K562 (cell line): Measurements from ENCODE around the gene SGMS1. TPM values are rescaled to one million over a fixed set of nuclear protein-coding genes. Genes with fewer than 3 reads are reported as not detected.

Experiments
- ATAC-seq: fragments of 200-7000 bp; cut with Tn5 transposase; 3 replicates; pipeline ENCODE4 v1.9.1; 2020; ENCODE audit warnings: moderate library complexity
- BruUV-seq: library from RNA; stranded (reverse); fragments of 400-500 nt; replicated peaks from 2 replicates; lab custom pipeline; 2021; lab: Mats Ljungman, UMichigan
- CTCF ChIA-PET: fragments of 300-600 bp; formaldehyde crosslinking; extraction: SDS; loops from one replicate; lab custom pipeline; 2021; ENCODE audit warnings: low intra/inter-chr PET ratio; lab: Yijun Ruan, JAX
- POLR2A ChIA-PET: fragments of 300-600, 350-650 bp; sonication (Branson Sonifier 250); formaldehyde crosslinking; extraction: SDS; loops from one replicate; lab custom pipeline; 2021; ENCODE audit warnings: antibody characterized with exemption, inconsistent platforms; lab: Yijun Ruan, JAX
- DNase-seq, 4 experiments: peaks; one replicate each; pipeline versions ENCODE4 v3.0.0 to v3.0.0-alpha.2; 2011 to 2018; ENCODE audit warnings: low spot score in 3 of 4, mixed read lengths in 3 of 4; ENCODE audit errors: extremely low read depth in 1 of 4
- FAIRE-seq: peaks from 2 replicates; lab custom pipeline; 2011; peaks lifted over from hg19 to GRCh38; lab: Jason Lieb, UNC
- H2AFZ ChIP-seq: 2 replicates; pipeline ENCODE4 v1.6.0; 2011; ENCODE audit warnings: low read depth, low read length, control low read depth, inconsistent platforms
- H3K27ac ChIP-seq: fragments of 200-600 bp; 3 replicates; pipeline ENCODE4 v1.8.0; 2011; ENCODE audit warnings: low read depth, mild to moderate bottlenecking, control low read depth, inconsistent platforms, low read length, moderate library complexity, mixed read lengths; ENCODE audit errors: extremely low read depth
- H3K27me3 ChIP-seq, 2 experiments: fragments of 300-600 bp in 1 of 2; 2 replicates in 1 of 2; 3 replicates in 1 of 2; pipeline versions ENCODE4 v1.6.0 to v1.8.0; 2011; ENCODE audit warnings: inconsistent platforms in 2 of 2, low read length in 2 of 2, mild to moderate bottlenecking in 1 of 2, mixed read lengths in 1 of 2, moderate library complexity in 1 of 2; ENCODE audit not compliant: control insufficient read depth in 2 of 2, insufficient read depth in 2 of 2
- H3K36me3 ChIP-seq: fragments of 300-600 bp; 3 replicates; pipeline ENCODE4 v1.8.0; 2011; ENCODE audit warnings: mild to moderate bottlenecking, low read length, inconsistent platforms; ENCODE audit not compliant: control insufficient read depth, insufficient read depth
- H3K4me1 ChIP-seq, 2 experiments: fragments of 200-600 bp in 1 of 2; replicated peaks in 1 of 2; 2 replicates in 1 of 2; 3 replicates in 1 of 2; pipeline versions ENCODE4 v1.5.1 to v1.8.0; 2011; ENCODE audit warnings: inconsistent platforms in 2 of 2, low read length in 2 of 2, mild to moderate bottlenecking in 1 of 2, mixed read lengths in 1 of 2, moderate library complexity in 1 of 2; ENCODE audit not compliant: control insufficient read depth in 2 of 2, insufficient read depth in 2 of 2
- H3K4me2 ChIP-seq: 2 replicates; pipeline ENCODE4 v1.6.1; 2011; ENCODE audit warnings: low read length, control low read depth, inconsistent platforms, mixed read lengths; ENCODE audit not compliant: insufficient read depth
- H3K4me3 ChIP-seq: fragments of 200-600 bp; sonication (generic), shearing (Covaris generic); 2 replicates; pipeline ENCODE4 v1.5.1; 2016; ENCODE audit warnings: control low read depth, inconsistent platforms
- H3K79me2 ChIP-seq: fragments of 200-600 bp; 3 replicates; pipeline ENCODE4 v1.8.0; 2011; ENCODE audit warnings: low read length, inconsistent platforms; ENCODE audit not compliant: control insufficient read depth, insufficient read depth
- H3K9ac ChIP-seq, 2 experiments: 2 replicates each; pipeline versions ENCODE4 v1.6.0 to v1.6.1; 2011; ENCODE audit warnings: low read depth in 2 of 2, low read length in 2 of 2, control low read depth in 1 of 2, inconsistent platforms in 1 of 2, mild to moderate bottlenecking in 1 of 2, mixed read lengths in 1 of 2; ENCODE audit not compliant: insufficient read depth in 1 of 2
- H3K9me1 ChIP-seq: one replicate; pipeline ENCODE4 v1.6.0; 2011; ENCODE audit warnings: inconsistent platforms, mild to moderate bottlenecking, low read length, moderate library complexity; ENCODE audit not compliant: control insufficient read depth, insufficient read depth
- H3K9me3 ChIP-seq: replicated peaks from 2 replicates; pipeline ENCODE4 v1.5.1; 2011; ENCODE audit warnings: low read depth, low read length, inconsistent platforms; ENCODE audit not compliant: control insufficient read depth, insufficient read depth
- H4K20me1 ChIP-seq: replicated peaks from 2 replicates; pipeline ENCODE4 v1.6.1; 2011; ENCODE audit warnings: low read length, inconsistent platforms, mixed read lengths; ENCODE audit not compliant: control insufficient read depth, insufficient read depth
- ARID1B ChIP-seq: fragments of 450-650 bp; IDR thresholded peaks from 2 replicates; pipeline ENCODE4 v1.6.1; 2016; ENCODE audit warnings: antibody characterized with exemption, mild to moderate bottlenecking, inconsistent platforms
- C11orf30 ChIP-seq: fragments of 450-650 bp; IDR thresholded peaks from 2 replicates; pipeline ENCODE4 v1.6.1; 2016; ENCODE audit warnings: low read depth, mild to moderate bottlenecking
- CCNT2 ChIP-seq: IDR thresholded peaks from 2 replicates; pipeline ENCODE4 v1.6.1; 2011; ENCODE audit warnings: borderline replicate concordance, low read depth, mild to moderate bottlenecking, moderate library complexity, mixed read lengths, low read length; ENCODE audit not compliant: insufficient read length; ENCODE audit errors: extremely low read depth
- DPF2 ChIP-seq: fragments of 450-650 bp; IDR thresholded peaks from 2 replicates; pipeline ENCODE4 v1.6.1; 2016
- HDGF ChIP-seq: fragments of 450-650 bp; IDR thresholded peaks from 2 replicates; pipeline ENCODE4 v1.6.1; 2016
- KDM5B ChIP-seq: fragments of 200-600 bp; sonication (generic); IDR thresholded peaks from 2 replicates; pipeline ENCODE4 v1.6.1; 2012; ENCODE audit warnings: low read depth, mild to moderate bottlenecking, moderate library complexity, low read length, control low read depth, inconsistent platforms; ENCODE audit not compliant: insufficient replicate concordance
- MLLT1 ChIP-seq, 2 experiments: fragments of 450-650 bp; IDR thresholded peaks; 2 replicates each; pipeline ENCODE4 v1.6.1; 2016
- PHF20 ChIP-seq: fragments of 450-650 bp; IDR thresholded peaks from 2 replicates; pipeline ENCODE4 v1.6.1; 2018; ENCODE audit not compliant: partially characterized antibody
- SRSF3 ChIP-seq: fragments of 200-400 bp; formaldehyde crosslinking; IDR thresholded peaks from 2 replicates; pipeline ENCODE4 v1.6.1; 2016; ENCODE audit warnings: mild to moderate bottlenecking, low read length, moderate library complexity; ENCODE audit not compliant: insufficient read depth
- ZBTB26 ChIP-seq: fragments of 450-650 bp; formaldehyde crosslinking; IDR thresholded peaks from 2 replicates; pipeline ENCODE4 v1.4.0; 2022; ENCODE audit warnings: missing genetic modification characterization
- ZNF316 ChIP-seq: fragments of 450-650 bp; IDR thresholded peaks from 2 replicates; pipeline ENCODE4 v1.6.1; 2016
- WGBS: fragments of 100-300 bp; shearing (Covaris generic); methylation state at CpG from one replicate; pipeline ENCODE4 v1.1.6; 2016; ENCODE audit warnings: low coverage, mixed read lengths; ENCODE audit not compliant: insufficient coverage; ENCODE audit errors: missing lambda C conversion rate; 5-methylcytosine and 5-hydroxymethylcytosine counted together
- in situ Hi-C: fragments of 300-500 bp; cut with MboI; formaldehyde crosslinking; loops from 4 replicates; pipeline ENCODE4 v1.15.0; 2018; ENCODE audit warnings: inconsistent platforms, mixed read lengths
- intact Hi-C: fragments of 100-400 bp; cut with micrococcal nuclease; formaldehyde crosslinking; loops from 2 replicates; pipeline ENCODE4 v1.14.2; 2022
- polyA plus RNA-seq, 8 experiments: library from polyadenylated mRNA; depleted of rRNA in 4 of 8; stranded (reverse) in 5 of 8; unstranded in 3 of 8; fragments of >200 nt; fragmentation: Nextera tagmentation in 2 of 8; fragmentation: Illumina TruSeq in 1 of 8; extraction: Ambion mirVana in 2 of 8; extraction: Trizol in 1 of 8; gene quantifications; 2 replicates each; pipeline versions ENCODE4 v1.2.1 to v1.2.3, GENCODE V29; 2011 to 2014; ENCODE audit warnings: inconsistent platforms in 1 of 8, missing spikeins in 1 of 8
- total RNA-seq, 7 experiments: library from RNA; depleted of rRNA in 6 of 7; stranded (reverse); fragments of >200 nt in 6 of 7; fragmentation: Illumina TruSeq in 2 of 7; extraction: Trizol in 2 of 7; gene quantifications; 2 replicates each; pipeline versions ENCODE4 v1.2.1 to v1.2.3, GENCODE V29; 2011 to 2021; ENCODE audit warnings: low replicate concordance in 1 of 7
- TF ChIP-seq, protein P1 (sequence below): fragments of 450-650 bp; IDR thresholded peaks from 2 replicates; pipeline ENCODE4 v1.6.1; 2016; ENCODE audit warnings: missing biosample characterization, missing genetic modification characterization

Gene SGMS1
- total and polyA plus RNA-seq, 9 of the 15 experiments (the other 6 are each of a cell fraction or from before 2014, with no cell fraction given) = 22.6 to 232 (median 82.2) TPM

DNA sequence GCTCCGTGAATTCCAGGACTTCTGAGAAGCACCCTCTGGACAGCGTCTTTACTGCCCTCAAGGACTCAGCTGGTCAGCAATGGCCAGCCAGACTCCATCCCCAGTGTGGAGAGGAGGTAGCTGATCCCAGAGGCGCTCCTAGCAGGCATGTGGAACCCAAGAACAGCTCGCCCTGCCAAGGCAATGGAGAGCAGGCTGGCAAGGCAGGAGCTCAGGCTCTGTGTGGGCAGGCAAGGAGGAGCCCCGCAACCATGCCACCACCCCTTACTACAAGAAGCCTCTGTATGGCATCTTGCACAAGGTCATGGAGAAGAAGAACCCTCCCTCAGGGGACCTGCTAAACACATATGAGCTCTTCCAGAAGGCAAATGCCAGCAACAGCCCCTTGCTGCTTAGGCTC lies 34.4 kb upstream of the SGMS1 start:
- CTCF ChIA-PET = no interaction called here
- TF ChIP-seq PHF20 = no peak
- no peak overlapping the region; the same call in 1 of the 2 replicates for H2AFZ ChIP-seq
- in situ Hi-C loops (no loop called here), intact Hi-C loops (no loop called here)
- H4K20me1 ChIP-seq = no peaks in the 10 kb centered on the region
- peak overlapping the region; percentile 45 to 88; a peak in 3 of 4 replicates for H3K9ac ChIP-seq
- peaks cover 15 to 25% of the 10 kb centered on the region in 2 experiments; a peak in 4 of 5 replicates for H3K4me1 ChIP-seq
- H3K79me2 ChIP-seq = peaks cover 42% of the 10 kb centered on the region; the same call in 2 of the 3 replicates
- H3K4me3 ChIP-seq = peak overlapping the region; percentile 55
- no peaks in the 10 kb centered on the region for H3K9me3 ChIP-seq
- H3K9me1 ChIP-seq = no peaks in the 10 kb centered on the region
- peak; percentile 49 for ATAC-seq
- 38% methylated on average over 5 of the region's 5 CpGs for WGBS
- peak in 1 of 4 experiments; percentile 15 for DNase-seq
- no peak overlapping the region for H3K27ac ChIP-seq
- no peaks in the 10 kb centered on the region for H3K36me3 ChIP-seq
- H3K4me2 ChIP-seq = peak overlapping the region; percentile 93
- POLR2A ChIA-PET = interaction anchor here (0.6 to 1.8 kb wide), 3 partner anchors 11 to 187 kb away, joined by 3 to 7 read pairs (median 3); no protein-coding TSS in a partner anchor
- no peak for FAIRE-seq
- no peaks in the 10 kb centered on the region for H3K27me3 ChIP-seq
- BruUV-seq = no TSS peak

- in situ Hi-C loops = no loop called here
- CTCF ChIA-PET = interaction anchor here (0.6 kb wide), 1 partner anchor 362 kb away, joined by 5 read pairs; no protein-coding TSS in a partner anchor
- H4K20me1 ChIP-seq = no peaks in the 10 kb centered on the region
- FAIRE-seq = no peak
- BruUV-seq = no TSS peak
- peak overlapping the region; percentile 49 for H2AFZ ChIP-seq
- peak; percentile 13; the same call in 2 of the 3 replicates for ATAC-seq
- H3K9me1 ChIP-seq = no peaks in the 10 kb centered on the region
- no peak overlapping the region for H3K9ac ChIP-seq
- H3K36me3 ChIP-seq = no peaks in the 10 kb centered on the region
- no peak overlapping the region for H3K4me2 ChIP-seq
- H3K27ac ChIP-seq = no peak overlapping the region
- peaks cover 16 to 19% of the 10 kb centered on the region in 2 experiments; a peak in 4 of 5 replicates for H3K4me1 ChIP-seq
- H3K9me3 ChIP-seq = no peaks in the 10 kb centered on the region
- intact Hi-C loops = loop anchor here (2.0 to 5.0 kb wide), 2 partner anchors 29 to 361 kb away; no protein-coding TSS in a partner anchor
- 31% methylated on average over 2 of the region's 3 CpGs for WGBS
- POLR2A ChIA-PET = interaction anchor here (0.5 to 2.2 kb wide), 3 partner anchors 9 to 317 kb away, joined by 3 to 5 read pairs (median 3); no protein-coding TSS in a partner anchor
- H3K79me2 ChIP-seq = peaks cover 29% of the 10 kb centered on the region; the same call in 2 of the 3 replicates
- DNase-seq = peak in 1 of 4 experiments; percentile 28
- no peak overlapping the region for H3K4me3 ChIP-seq
- H3K27me3 ChIP-seq = no peaks in the 10 kb centered on the region
- TF ChIP-seq, protein P1, sequence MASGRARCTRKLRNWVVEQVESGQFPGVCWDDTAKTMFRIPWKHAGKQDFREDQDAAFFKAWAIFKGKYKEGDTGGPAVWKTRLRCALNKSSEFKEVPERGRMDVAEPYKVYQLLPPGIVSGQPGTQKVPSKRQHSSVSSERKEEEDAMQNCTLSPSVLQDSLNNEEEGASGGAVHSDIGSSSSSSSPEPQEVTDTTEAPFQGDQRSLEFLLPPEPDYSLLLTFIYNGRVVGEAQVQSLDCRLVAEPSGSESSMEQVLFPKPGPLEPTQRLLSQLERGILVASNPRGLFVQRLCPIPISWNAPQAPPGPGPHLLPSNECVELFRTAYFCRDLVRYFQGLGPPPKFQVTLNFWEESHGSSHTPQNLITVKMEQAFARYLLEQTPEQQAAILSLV = no peak
- no peak for TF ChIP-seq KDM5B
- peak; percentile 43 for TF ChIP-seq ARID1B
- TF ChIP-seq C11orf30 = peak; percentile 54; the same call in 1 of the 2 replicates
- TF ChIP-seq ZNF316 = peak; percentile 76
- TF ChIP-seq DPF2 = 0 out of 2 replicates have a peak, but pooled peaks have one; percentile 36
- 0 out of 4 replicates have a peak, but pooled peaks of 1 of the 2 experiments have one; percentile 30 for TF ChIP-seq MLLT1 (IDR thresholded peaks at IDR 0.05)
- no peak for TF ChIP-seq SRSF3
- TF ChIP-seq ZBTB26 (CRISPR knock-in tag) = 0 out of 2 replicates have a peak, but pooled peaks have one; percentile 29
- 0 out of 2 replicates have a peak, but pooled peaks have one; percentile 45 for TF ChIP-seq HDGF
- no peak for TF ChIP-seq CCNT2
Measured at GRCh38 chr10:50653758-50654157, 30.0 kb upstream of the SGMS1 start.
